ENCODE measurements around the gene C19orf25.
"Not testable (repeated sequence)": the region's sequence is repeated elsewhere in the genome, so short reads cannot be mapped to it uniquely, and the experiment has no call there.

Gene C19orf25

DNA sequence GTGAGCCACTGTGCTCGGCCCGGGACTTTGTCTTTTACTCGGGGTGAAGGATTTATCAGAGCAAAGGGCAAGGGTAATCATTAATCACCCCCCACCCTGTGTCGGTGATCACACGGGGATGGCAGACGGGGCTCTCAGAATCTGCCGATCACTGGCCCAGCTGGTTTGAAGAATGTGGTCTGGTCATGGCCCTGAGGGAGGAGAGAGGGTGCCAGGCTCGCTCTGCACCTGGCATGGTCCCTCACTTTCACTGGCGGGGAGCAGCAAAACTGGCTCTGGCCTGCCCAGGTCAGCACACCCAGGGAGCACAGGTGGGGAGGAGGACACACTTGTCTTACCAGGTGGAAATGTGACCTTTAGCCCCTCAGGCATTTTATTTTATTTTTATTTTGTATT lies 22.2 kb upstream of the C19orf25 start:
- TF ChIP-seq, protein P1, sequence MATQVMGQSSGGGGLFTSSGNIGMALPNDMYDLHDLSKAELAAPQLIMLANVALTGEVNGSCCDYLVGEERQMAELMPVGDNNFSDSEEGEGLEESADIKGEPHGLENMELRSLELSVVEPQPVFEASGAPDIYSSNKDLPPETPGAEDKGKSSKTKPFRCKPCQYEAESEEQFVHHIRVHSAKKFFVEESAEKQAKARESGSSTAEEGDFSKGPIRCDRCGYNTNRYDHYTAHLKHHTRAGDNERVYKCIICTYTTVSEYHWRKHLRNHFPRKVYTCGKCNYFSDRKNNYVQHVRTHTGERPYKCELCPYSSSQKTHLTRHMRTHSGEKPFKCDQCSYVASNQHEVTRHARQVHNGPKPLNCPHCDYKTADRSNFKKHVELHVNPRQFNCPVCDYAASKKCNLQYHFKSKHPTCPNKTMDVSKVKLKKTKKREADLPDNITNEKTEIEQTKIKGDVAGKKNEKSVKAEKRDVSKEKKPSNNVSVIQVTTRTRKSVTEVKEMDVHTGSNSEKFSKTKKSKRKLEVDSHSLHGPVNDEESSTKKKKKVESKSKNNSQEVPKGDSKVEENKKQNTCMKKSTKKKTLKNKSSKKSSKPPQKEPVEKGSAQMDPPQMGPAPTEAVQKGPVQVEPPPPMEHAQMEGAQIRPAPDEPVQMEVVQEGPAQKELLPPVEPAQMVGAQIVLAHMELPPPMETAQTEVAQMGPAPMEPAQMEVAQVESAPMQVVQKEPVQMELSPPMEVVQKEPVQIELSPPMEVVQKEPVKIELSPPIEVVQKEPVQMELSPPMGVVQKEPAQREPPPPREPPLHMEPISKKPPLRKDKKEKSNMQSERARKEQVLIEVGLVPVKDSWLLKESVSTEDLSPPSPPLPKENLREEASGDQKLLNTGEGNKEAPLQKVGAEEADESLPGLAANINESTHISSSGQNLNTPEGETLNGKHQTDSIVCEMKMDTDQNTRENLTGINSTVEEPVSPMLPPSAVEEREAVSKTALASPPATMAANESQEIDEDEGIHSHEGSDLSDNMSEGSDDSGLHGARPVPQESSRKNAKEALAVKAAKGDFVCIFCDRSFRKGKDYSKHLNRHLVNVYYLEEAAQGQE (IDR thresholded peaks at IDR 0.05; ENCODE audit: insufficient replicate concordance, low read depth) = no peak
- TF ChIP-seq POLR2AphosphoS5 (IDR thresholded peaks at IDR 0.05; ENCODE audit: low read depth) = no peak
- no peak for TF ChIP-seq GABPA (IDR thresholded peaks at IDR 0.05; ENCODE audit: low read depth)
- TF ChIP-seq, protein P2, sequence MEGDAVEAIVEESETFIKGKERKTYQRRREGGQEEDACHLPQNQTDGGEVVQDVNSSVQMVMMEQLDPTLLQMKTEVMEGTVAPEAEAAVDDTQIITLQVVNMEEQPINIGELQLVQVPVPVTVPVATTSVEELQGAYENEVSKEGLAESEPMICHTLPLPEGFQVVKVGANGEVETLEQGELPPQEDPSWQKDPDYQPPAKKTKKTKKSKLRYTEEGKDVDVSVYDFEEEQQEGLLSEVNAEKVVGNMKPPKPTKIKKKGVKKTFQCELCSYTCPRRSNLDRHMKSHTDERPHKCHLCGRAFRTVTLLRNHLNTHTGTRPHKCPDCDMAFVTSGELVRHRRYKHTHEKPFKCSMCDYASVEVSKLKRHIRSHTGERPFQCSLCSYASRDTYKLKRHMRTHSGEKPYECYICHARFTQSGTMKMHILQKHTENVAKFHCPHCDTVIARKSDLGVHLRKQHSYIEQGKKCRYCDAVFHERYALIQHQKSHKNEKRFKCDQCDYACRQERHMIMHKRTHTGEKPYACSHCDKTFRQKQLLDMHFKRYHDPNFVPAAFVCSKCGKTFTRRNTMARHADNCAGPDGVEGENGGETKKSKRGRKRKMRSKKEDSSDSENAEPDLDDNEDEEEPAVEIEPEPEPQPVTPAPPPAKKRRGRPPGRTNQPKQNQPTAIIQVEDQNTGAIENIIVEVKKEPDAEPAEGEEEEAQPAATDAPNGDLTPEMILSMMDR (IDR thresholded peaks at IDR 0.05; ENCODE audit: insufficient read depth, low read length) = no peak
- no peak for TF ChIP-seq SPI1 (IDR thresholded peaks at IDR 0.05; ENCODE audit: borderline replicate concordance, low read depth)
- Histone ChIP-seq H3K4me3 (replicated peaks; ENCODE audit: insufficient read depth, low read length) (no peak overlapping the region), H3K27me3 (ENCODE audit: insufficient read depth, poor library complexity, severe bottlenecking) (peaks cover 14% of the 10 kb centered on the region), H3K27ac (replicated peaks) (no peak overlapping the region)
- no peak for DNase-seq (ENCODE audit: low read depth in 1 of 2, low spot score in 1 of 2)

DNA sequence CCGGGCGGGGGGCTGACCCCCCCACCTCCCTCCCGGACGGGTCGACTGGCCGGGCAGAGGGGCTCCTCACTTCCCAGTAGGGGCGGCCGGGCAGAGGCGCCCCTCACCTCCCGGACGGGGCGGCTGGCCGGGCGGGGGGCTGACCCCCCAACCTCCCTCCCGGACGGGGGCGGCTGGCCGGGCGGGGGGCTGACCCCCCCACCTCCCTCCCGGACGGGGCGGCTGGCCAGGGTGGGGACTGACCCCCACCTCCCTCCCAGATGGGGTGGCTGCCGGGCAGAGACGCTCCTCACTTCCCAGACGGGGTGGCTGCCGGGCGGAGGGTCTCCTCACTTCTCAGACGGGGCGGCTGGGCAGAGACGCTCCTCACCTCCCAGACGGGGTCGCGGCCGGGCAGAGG lies 20.2 kb upstream of the C19orf25 start:
- not testable (repeated sequence) for DNase-seq (ENCODE audit: low read depth in 1 of 2, low spot score in 1 of 2); H3K4me3 ChIP-seq (replicated peaks; ENCODE audit: insufficient read depth, low read length)
- H3K27me3 ChIP-seq (ENCODE audit: insufficient read depth, poor library complexity, severe bottlenecking) = peaks cover 14% of the 10 kb centered on the region

DNA sequence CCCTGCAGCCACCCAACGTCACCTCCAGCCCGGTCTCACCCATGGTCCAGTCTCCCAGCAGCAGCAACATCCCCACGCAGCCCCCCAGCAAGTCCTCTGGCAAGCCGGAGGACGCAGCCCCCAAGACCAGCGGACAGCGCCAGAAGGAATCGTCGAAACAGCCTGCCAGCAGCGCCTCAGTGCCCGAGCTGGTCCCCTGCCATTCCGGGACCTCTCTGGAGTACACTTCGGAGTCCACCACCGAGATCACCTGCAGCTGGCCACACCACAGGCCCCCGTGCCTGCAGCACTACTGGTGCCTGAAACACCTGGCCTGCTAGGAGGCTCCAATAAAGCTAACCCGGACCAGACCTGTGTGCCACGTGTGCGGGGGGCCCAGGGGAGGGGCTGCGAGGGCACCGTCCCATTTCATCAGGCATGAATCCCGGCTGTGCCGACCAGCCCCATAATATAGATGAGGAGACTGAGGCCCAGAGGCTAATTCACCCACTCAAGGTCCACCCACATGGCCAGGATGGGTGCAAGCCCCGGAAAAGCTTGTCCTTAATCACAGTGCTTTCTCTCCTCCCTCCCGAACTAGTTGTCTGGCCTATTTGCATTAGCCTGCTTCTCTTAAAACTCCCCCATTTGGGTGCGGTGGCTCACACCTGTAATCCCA lies 18.7 kb upstream of the C19orf25 start:
- Histone ChIP-seq H3K4me3 (replicated peaks; ENCODE audit: insufficient read depth, low read length) (no peak overlapping the region), H3K27me3 (ENCODE audit: insufficient read depth, poor library complexity, severe bottlenecking) (peaks cover 6% of the 10 kb centered on the region), H3K27ac (replicated peaks) (no peak overlapping the region)
- DNase-seq (ENCODE audit: low read depth in 1 of 2, low spot score in 1 of 2) = no peak
- TF ChIP-seq, protein P2 (IDR thresholded peaks at IDR 0.05; ENCODE audit: insufficient read depth, low read length) = no peak
- TF ChIP-seq POLR2AphosphoS5 (IDR thresholded peaks at IDR 0.05; ENCODE audit: low read depth) = no peak
- TF ChIP-seq, protein P1 (IDR thresholded peaks at IDR 0.05; ENCODE audit: insufficient replicate concordance, low read depth) = no peak
- no peak for TF ChIP-seq GABPA (IDR thresholded peaks at IDR 0.05; ENCODE audit: low read depth)
- no peak for TF ChIP-seq SPI1 (IDR thresholded peaks at IDR 0.05; ENCODE audit: borderline replicate concordance, low read depth)

More for the DNA sequence above, 20.2 kb upstream of the C19orf25 start:
- H3K27ac ChIP-seq (replicated peaks) = not testable (repeated sequence)

GRCh38 chr19:1496714-1497577 lies 17.9 kb upstream of the C19orf25 start:
- peaks cover 3% of the 10 kb centered on the region for H3K27me3 ChIP-seq (ENCODE audit: insufficient read depth, poor library complexity, severe bottlenecking)
- DNase-seq (ENCODE audit: low read depth in 1 of 2, low spot score in 1 of 2) = no peak
- TF ChIP-seq, protein P1 (IDR thresholded peaks at IDR 0.05; ENCODE audit: insufficient replicate concordance, low read depth) = no peak
- TF ChIP-seq POLR2AphosphoS5 (IDR thresholded peaks at IDR 0.05; ENCODE audit: low read depth) (no peak), GABPA (IDR thresholded peaks at IDR 0.05; ENCODE audit: low read depth) (no peak), SPI1 (IDR thresholded peaks at IDR 0.05; ENCODE audit: borderline replicate concordance, low read depth) (no peak)
- TF ChIP-seq, protein P2 (IDR thresholded peaks at IDR 0.05; ENCODE audit: insufficient read depth, low read length) = no peak
- no peak overlapping the region for H3K4me3 ChIP-seq (replicated peaks; ENCODE audit: insufficient read depth, low read length)
- H3K27ac ChIP-seq (replicated peaks) = no peak overlapping the region
